ENCODE data around the gene RNF144A. TPM values are rescaled to one million over a fixed set of nuclear protein-coding genes. Genes with fewer than 3 reads are reported as not detected.

The RNF144A gene
- total RNA-seq, 1 experiment from 2014 or later = 9.5 TPM

GRCh38 chr2:6943523-6943922 lies 26.3 kb downstream of the RNF144A start:
- Histone ChIP-seq H3K36me3 (ENCODE audit: low read depth, low read length) (no peaks in the 10 kb centered on the region), H3K79me2 (ENCODE audit: low read length) (no peaks in the 10 kb centered on the region), H2AFZ (ENCODE audit: low read length) (no peak overlapping the region), H3K9me3 (ENCODE audit: low read length) (no peaks in the 10 kb centered on the region), H3K4me3 (ENCODE audit: low read length) (no peak overlapping the region), H3K27ac (ENCODE audit: low read length) (no peak overlapping the region), H3K9ac (ENCODE audit: low read length) (no peak overlapping the region), H3K4me1 (ENCODE audit: insufficient read depth, low read length) (peaks cover 20% of the 10 kb centered on the region), H3K27me3 (ENCODE audit: low read length) (no peaks in the 10 kb centered on the region), H3F3A (ENCODE audit: low read length, unreplicated experiment) (no peaks in the 10 kb centered on the region), H3K4me2 (ENCODE audit: low read length) (no peak overlapping the region), H4K20me1 (ENCODE audit: low read length) (peaks cover 6% of the 10 kb centered on the region; the same call in 1 of the 2 replicates), H3K9me2 (replicated peaks; ENCODE audit: low read length) (no peaks in the 10 kb centered on the region)
- intact Hi-C loops (cut with micrococcal nuclease) = no loop called here
- ATAC-seq (no peak), DNase-seq (no peak)
- BruUV-seq (replicated peaks) = no TSS peak
- ChIA-PET CTCF (no interaction called here), POLR2A (ENCODE audit: unreplicated experiment) (no interaction called here)
- TF ChIP-seq EZH2phosphoT487 (IDR thresholded peaks at IDR 0.05; ENCODE audit: borderline replicate concordance, low read length) = no peak
- no peak for TF ChIP-seq EZH2 (IDR thresholded peaks at IDR 0.05; ENCODE audit: low read length, unreplicated experiment)
- no peak for TF ChIP-seq CTCF (conservative IDR thresholded peaks at IDR 0.05; ENCODE audit: low read depth, low read length)

DNA sequence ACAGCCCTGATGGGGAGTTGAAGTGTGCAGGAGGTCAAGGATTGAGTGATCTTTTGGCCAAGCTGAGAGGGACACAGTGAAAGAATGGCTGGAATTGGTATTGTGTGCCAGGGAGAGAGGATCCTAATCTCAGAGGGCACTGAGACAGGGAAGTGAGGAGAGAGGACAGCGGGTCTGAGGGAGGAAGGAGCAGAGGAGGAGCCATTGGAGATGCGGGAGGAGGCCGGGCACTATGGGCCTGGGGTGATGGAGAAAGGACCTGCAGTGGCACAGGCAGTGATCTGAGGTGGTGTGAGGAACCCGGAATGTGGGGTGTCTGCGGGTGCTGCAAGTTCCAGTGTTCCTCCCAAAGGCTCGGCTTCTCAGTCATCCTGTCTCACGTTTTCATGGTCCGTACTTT lies 26.8 kb downstream of the RNF144A start:
- H3K27ac ChIP-seq (ENCODE audit: low read length) = no peak overlapping the region
- peaks cover 20% of the 10 kb centered on the region for H3K4me1 ChIP-seq (ENCODE audit: insufficient read depth, low read length)
- ATAC-seq (no peak), DNase-seq (no peak)
- H3K36me3 ChIP-seq (ENCODE audit: low read depth, low read length) = no peaks in the 10 kb centered on the region
- intact Hi-C loops (cut with micrococcal nuclease) = no loop called here
- no peaks in the 10 kb centered on the region for H3F3A ChIP-seq (ENCODE audit: low read length, unreplicated experiment)
- H3K9me3 ChIP-seq (ENCODE audit: low read length) = no peaks in the 10 kb centered on the region
- H3K79me2 ChIP-seq (ENCODE audit: low read length) = no peaks in the 10 kb centered on the region
- POLR2A ChIA-PET (ENCODE audit: unreplicated experiment) = no interaction called here
- H3K9me2 ChIP-seq (replicated peaks; ENCODE audit: low read length) = no peaks in the 10 kb centered on the region
- H4K20me1 ChIP-seq (ENCODE audit: low read length) = peaks cover 4% of the 10 kb centered on the region; the same call in 1 of the 2 replicates
- no TSS peak for BruUV-seq (replicated peaks)
- no peak overlapping the region for H3K9ac ChIP-seq (ENCODE audit: low read length)
- no peak overlapping the region for H3K4me3 ChIP-seq (ENCODE audit: low read length)
- H3K27me3 ChIP-seq (ENCODE audit: low read length) = no peaks in the 10 kb centered on the region
- TF ChIP-seq EZH2 (IDR thresholded peaks at IDR 0.05; ENCODE audit: low read length, unreplicated experiment) = no peak
- no peak for TF ChIP-seq CTCF (conservative IDR thresholded peaks at IDR 0.05; ENCODE audit: low read depth, low read length)
- no peak for TF ChIP-seq EZH2phosphoT487 (IDR thresholded peaks at IDR 0.05; ENCODE audit: borderline replicate concordance, low read length)
- no peak overlapping the region for H2AFZ ChIP-seq (ENCODE audit: low read length)
- H3K4me2 ChIP-seq (ENCODE audit: low read length) = no peak overlapping the region
- CTCF ChIA-PET = no interaction called here

DNA sequence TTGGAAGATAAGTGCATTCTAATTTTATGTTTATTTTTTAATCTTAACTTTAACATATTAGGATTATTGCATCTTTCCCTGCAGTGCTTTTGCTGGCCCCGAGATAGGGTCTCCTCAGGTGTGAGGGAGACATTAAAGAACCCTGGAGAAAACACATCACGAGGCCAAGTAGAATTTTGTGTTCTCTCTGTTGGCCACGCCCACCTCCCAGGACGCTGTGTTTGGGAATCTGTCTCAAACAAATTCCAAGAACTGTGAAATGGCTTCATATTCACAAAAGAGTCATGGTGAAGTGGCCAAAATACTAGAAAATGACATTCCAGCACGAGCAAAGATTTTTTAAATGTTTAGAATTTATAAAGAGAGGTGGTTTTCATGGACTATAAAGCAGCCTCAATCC lies 27.3 kb downstream of the RNF144A start:
- Histone ChIP-seq H3F3A (ENCODE audit: low read length, unreplicated experiment) (no peaks in the 10 kb centered on the region), H3K36me3 (ENCODE audit: low read depth, low read length) (no peaks in the 10 kb centered on the region), H2AFZ (ENCODE audit: low read length) (no peak overlapping the region), H3K9me3 (ENCODE audit: low read length) (no peaks in the 10 kb centered on the region), H3K4me2 (ENCODE audit: low read length) (no peak overlapping the region), H3K9me2 (replicated peaks; ENCODE audit: low read length) (no peaks in the 10 kb centered on the region), H3K4me1 (ENCODE audit: insufficient read depth, low read length) (peaks cover 20% of the 10 kb centered on the region), H4K20me1 (ENCODE audit: low read length) (no peaks in the 10 kb centered on the region), H3K27ac (ENCODE audit: low read length) (no peak overlapping the region), H3K4me3 (ENCODE audit: low read length) (no peak overlapping the region), H3K27me3 (ENCODE audit: low read length) (no peaks in the 10 kb centered on the region), H3K79me2 (ENCODE audit: low read length) (no peaks in the 10 kb centered on the region), H3K9ac (ENCODE audit: low read length) (no peak overlapping the region)
- intact Hi-C loops (cut with micrococcal nuclease) = no loop called here
- ChIA-PET POLR2A (ENCODE audit: unreplicated experiment) (no interaction called here), CTCF (no interaction called here)
- TF ChIP-seq EZH2 (IDR thresholded peaks at IDR 0.05; ENCODE audit: low read length, unreplicated experiment) (no peak), CTCF (conservative IDR thresholded peaks at IDR 0.05; ENCODE audit: low read depth, low read length) (no peak), EZH2phosphoT487 (IDR thresholded peaks at IDR 0.05; ENCODE audit: borderline replicate concordance, low read length) (no peak)
- ATAC-seq (no peak), DNase-seq (no peak)
- BruUV-seq (replicated peaks) = no TSS peak
